Upper lobe of left lung (tissue), 4 donors: ENCODE results near the gene FAM180B.

ENCODE experiments used
- CTCF ChIP-seq, 6 experiments: fragments of 450-650 bp in 4 of 6; fragments of 200-600 bp in 2 of 6; sonication (generic) in 2 of 6; IDR thresholded peaks; one replicate each; pipeline ENCODE4 v1.5.1; 2016 to 2019; ENCODE audit warnings: antibody characterized with exemption in 6 of 6
- POLR2A ChIP-seq, 4 donors: fragments of 450-650 bp; IDR thresholded peaks; one replicate each; pipeline ENCODE4 v1.5.1; 2016 to 2017; ENCODE audit warnings: antibody characterized with exemption in 4 of 4, mild to moderate bottlenecking in 2 of 4

- TF ChIP-seq POLR2A (IDR thresholded peaks at IDR 0.05) (no peak), CTCF (IDR thresholded peaks at IDR 0.05) (no peak)
Observed at GRCh38 chr11:47592970-47593369, 6.5 kb downstream of the FAM180B start.
